Measurements from ENCODE around the gene ACAA1.
"Not testable (repeated sequence)": the region's sequence is repeated elsewhere in the genome, so short reads cannot be mapped to it uniquely, and the experiment has no call there.

The ACAA1 gene

GRCh38 chr3:38136777-38137614, at the start of gene ACAA1:
Gene ACAA1 (minus strand): TSS chr3:38137127. CDS start chr3:38137035, 92 bp downstream.
- FAIRE-seq (peak; percentile 93), DNase-seq (ENCODE audit: insufficient read length, low spot score) (peak; percentile 83)

- DNase-seq (ENCODE audit: insufficient read length, low spot score), result no peak
- FAIRE-seq, result no peak
Measured at GRCh38 chr3:38177181-38177580, 40.3 kb upstream of the ACAA1 start.

GRCh38 chr3:38173834-38174418, 37.0 kb upstream of the ACAA1 start:
- FAIRE-seq, result peak; percentile 64

GRCh38 chr3:38171622-38172021, 34.7 kb upstream of the ACAA1 start:
- peak; percentile 21 for FAIRE-seq
- no peak for DNase-seq (ENCODE audit: insufficient read length, low spot score)

More at GRCh38 chr3:38173834-38174418, 37.0 kb upstream of the ACAA1 start:
- DNase-seq (ENCODE audit: insufficient read length, low spot score), result no peak

- FAIRE-seq, result no peak
Measured at GRCh38 chr3:38170722-38171121, 33.8 kb upstream of the ACAA1 start.

GRCh38 chr3:38169027-38169317, 32.0 kb upstream of the ACAA1 start:
- FAIRE-seq (no peak), DNase-seq (ENCODE audit: insufficient read length, low spot score) (no peak)

More at GRCh38 chr3:38170722-38171121, 33.8 kb upstream of the ACAA1 start:
- DNase-seq (ENCODE audit: insufficient read length, low spot score), result no peak

- FAIRE-seq (no peak), DNase-seq (ENCODE audit: insufficient read length, low spot score) (no peak)
Measured at GRCh38 chr3:38168151-38169026, 31.5 kb upstream of the ACAA1 start.

- DNase-seq (ENCODE audit: insufficient read length, low spot score) (no peak), FAIRE-seq (no peak)
Measured at GRCh38 chr3:38167591-38167990, 30.7 kb upstream of the ACAA1 start.

GRCh38 chr3:38165722-38166387, 28.9 kb upstream of the ACAA1 start:
- FAIRE-seq (no peak), DNase-seq (ENCODE audit: insufficient read length, low spot score) (no peak)

GRCh38 chr3:38164952-38165721, 28.2 kb upstream of the ACAA1 start, which contains the start of gene OXSR1:
Gene OXSR1 (plus strand): TSS chr3:38165537. CDS start chr3:38165877, 340 bp downstream.
- peak; percentile 99 for FAIRE-seq
- peak; percentile 72 for DNase-seq (ENCODE audit: insufficient read length, low spot score)

GRCh38 chr3:38164643-38164951, 27.7 kb upstream of the ACAA1 start:
- FAIRE-seq, result no peak
- peak; percentile 17 for DNase-seq (ENCODE audit: insufficient read length, low spot score)

GRCh38 chr3:38163841-38164642, 27.1 kb upstream of the ACAA1 start:
- DNase-seq (ENCODE audit: insufficient read length, low spot score) (no peak), FAIRE-seq (no peak)

GRCh38 chr3:38163117-38163840, 26.4 kb upstream of the ACAA1 start:
- DNase-seq (ENCODE audit: insufficient read length, low spot score) (no peak), FAIRE-seq (no peak)

- not testable (repeated sequence) for FAIRE-seq; DNase-seq (ENCODE audit: insufficient read length, low spot score)
Measured at GRCh38 chr3:38160704-38161103, 23.8 kb upstream of the ACAA1 start.

- DNase-seq (ENCODE audit: insufficient read length, low spot score) (no peak), FAIRE-seq (no peak)
Measured at GRCh38 chr3:38158472-38158871, 21.5 kb upstream of the ACAA1 start.

- FAIRE-seq (no peak), DNase-seq (ENCODE audit: insufficient read length, low spot score) (no peak)
Measured at GRCh38 chr3:38157595-38157994, 20.7 kb upstream of the ACAA1 start.

GRCh38 chr3:38157117-38157516, 20.2 kb upstream of the ACAA1 start:
- DNase-seq (ENCODE audit: insufficient read length, low spot score), result no peak
- FAIRE-seq, result no peak

- DNase-seq (ENCODE audit: insufficient read length, low spot score) (no peak), FAIRE-seq (no peak)
Measured at GRCh38 chr3:38155825-38156224, 18.9 kb upstream of the ACAA1 start.

Data from GM19239 (cell line).